Epithelial cell of esophagus (primary cell): ENCODE results near the gene CADPS.

ENCODE experiments used
- DNase-seq: peaks from one replicate; pipeline ENCODE4 v3.0.0; 2010; ENCODE audit warnings: low read depth
- H3K4me3 ChIP-seq: 2 replicates; pipeline ENCODE4 v1.5.1; 2011; ENCODE audit warnings: mild to moderate bottlenecking, low read length, control low read depth
- TF ChIP-seq, protein P1 (sequence below): IDR thresholded peaks from 2 replicates; pipeline ENCODE4 v1.5.1; 2011; ENCODE audit warnings: low read depth, mild to moderate bottlenecking, low read length, control low read depth, inconsistent platforms; ENCODE audit not compliant: insufficient read depth; ENCODE audit errors: missing control alignments

The CADPS gene

DNA sequence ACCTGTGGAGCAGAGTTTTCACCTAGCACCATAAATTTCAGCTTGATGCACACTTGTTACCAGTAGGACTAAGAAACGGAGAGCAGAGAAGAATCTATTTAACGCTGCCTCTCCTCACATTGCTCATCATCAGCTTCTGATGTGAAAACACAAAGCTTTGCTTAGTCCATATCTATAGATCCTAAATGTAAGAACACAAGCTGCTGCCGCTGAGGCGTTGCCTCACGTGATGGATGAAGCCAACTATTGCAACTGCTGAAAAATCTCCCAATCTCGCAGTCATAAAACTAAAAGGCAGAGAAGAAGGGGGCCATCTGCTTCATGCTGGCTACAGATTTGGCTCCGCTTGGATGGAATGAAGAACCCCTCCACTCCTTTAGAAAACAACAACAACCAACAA, 42.7 kb downstream of the CADPS start:
- TF ChIP-seq, protein P1, sequence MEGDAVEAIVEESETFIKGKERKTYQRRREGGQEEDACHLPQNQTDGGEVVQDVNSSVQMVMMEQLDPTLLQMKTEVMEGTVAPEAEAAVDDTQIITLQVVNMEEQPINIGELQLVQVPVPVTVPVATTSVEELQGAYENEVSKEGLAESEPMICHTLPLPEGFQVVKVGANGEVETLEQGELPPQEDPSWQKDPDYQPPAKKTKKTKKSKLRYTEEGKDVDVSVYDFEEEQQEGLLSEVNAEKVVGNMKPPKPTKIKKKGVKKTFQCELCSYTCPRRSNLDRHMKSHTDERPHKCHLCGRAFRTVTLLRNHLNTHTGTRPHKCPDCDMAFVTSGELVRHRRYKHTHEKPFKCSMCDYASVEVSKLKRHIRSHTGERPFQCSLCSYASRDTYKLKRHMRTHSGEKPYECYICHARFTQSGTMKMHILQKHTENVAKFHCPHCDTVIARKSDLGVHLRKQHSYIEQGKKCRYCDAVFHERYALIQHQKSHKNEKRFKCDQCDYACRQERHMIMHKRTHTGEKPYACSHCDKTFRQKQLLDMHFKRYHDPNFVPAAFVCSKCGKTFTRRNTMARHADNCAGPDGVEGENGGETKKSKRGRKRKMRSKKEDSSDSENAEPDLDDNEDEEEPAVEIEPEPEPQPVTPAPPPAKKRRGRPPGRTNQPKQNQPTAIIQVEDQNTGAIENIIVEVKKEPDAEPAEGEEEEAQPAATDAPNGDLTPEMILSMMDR: no peak
- DNase-seq: no peak
- no peak overlapping the region for H3K4me3 ChIP-seq

DNA sequence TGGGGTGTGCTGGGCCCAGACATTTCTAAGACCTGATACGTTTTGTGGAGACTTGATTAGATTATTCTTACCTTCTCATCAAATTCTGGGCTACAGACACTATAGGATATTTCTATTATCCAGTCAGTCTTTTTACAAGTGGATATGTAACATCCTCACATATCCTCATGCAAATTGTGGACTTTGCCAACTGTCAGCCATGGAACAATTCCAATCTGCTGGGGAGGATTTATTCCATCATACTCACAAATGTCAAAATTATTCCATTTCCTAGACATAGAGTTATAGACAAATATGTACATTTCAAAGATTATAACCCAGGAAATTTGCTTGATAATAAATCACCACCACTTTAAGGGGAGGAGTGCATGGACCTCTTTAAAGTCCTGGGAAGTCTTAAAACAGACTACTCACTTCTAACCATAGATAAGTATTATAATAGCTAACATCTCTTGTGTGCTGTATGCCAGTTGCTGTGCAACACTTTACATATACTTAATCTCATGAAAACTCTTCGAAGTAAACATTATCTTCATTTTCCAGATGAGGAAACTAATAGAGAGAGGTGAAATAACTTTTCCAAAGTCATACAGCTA, 44.4 kb downstream of the CADPS start:
- no peak for DNase-seq
- no peak overlapping the region for H3K4me3 ChIP-seq
- TF ChIP-seq, protein P1: no peak

DNA sequence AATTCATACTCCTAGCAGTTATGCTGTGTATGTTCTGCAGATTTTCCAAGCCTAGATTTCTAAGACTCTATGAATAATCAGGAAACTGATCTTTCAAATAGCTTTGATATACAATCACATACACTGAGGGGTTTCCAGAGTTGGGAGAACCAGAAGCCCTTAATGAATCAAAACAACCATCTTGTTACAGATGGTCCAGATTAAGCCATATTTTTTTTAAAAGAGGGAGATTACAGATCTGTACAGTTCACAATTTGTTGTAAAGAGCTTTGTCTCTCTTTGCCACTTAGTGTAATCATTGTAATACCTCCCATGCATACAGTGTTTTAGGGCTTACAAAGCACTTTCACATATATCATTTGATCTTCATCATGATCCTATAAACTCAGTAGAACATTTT, 47.7 kb downstream of the CADPS start:
- H3K4me3 ChIP-seq: no peak overlapping the region
- TF ChIP-seq, protein P1: no peak

DNA sequence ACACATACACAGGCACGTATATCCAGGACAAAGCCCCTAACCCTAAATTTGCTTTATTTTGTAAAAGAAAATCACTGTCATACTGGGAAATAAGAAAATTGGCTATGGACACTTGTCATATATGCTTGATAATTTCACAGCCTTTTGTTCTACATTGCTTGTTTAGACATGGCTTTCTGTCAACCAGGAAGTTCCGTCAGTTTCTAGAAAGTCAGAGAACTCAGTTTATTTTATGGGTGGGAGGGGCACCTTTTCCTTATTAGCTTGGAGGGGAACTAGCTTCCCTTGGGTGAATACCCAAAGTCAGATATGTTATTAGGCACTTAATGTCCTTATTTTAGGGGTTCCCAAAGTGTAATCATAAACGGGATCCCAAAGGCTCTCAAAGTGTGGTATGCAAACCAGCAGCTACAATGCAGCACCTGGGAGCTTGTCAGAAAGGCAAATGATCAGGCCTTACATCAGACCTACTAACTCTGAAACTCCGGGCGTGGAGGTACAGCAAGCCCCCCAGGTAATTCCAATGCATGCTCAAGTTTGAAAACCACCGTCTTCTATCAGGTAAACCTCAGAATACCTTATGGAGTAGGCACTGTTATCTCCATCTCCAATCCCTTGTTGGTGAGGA, 50.1 kb downstream of the CADPS start:
- no peak overlapping the region for H3K4me3 ChIP-seq
- TF ChIP-seq, protein P1: no peak
- no peak for DNase-seq

More for the DNA sequence above, 47.7 kb downstream of the CADPS start:
- DNase-seq: no peak

DNA sequence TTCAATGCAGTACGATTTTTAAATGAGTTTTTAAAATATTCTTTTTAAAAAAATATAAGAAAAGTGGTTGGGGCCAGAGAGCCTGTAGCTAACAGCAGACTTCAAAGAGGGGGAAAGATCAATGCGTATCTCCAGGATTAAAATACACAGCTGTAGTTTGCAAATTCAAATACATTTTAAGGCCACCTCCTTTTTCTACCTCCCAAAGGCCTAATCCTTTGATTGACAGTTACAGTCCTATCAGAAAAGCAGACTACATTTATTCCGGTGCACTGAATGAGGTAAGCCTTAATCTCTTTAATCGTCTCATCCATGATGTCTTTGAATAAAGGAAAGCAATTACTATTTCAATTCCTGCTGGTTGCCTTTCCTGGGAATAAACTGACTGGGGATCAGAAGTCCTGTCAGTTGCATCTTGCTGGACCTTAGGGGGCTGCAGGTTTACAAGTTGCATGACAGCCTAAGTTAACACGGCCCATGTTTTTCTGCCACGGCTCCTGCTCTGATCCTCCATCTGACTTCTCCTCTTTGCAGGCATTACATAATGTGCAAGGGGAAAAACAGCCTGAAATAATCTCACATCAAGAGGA, 51.7 kb downstream of the CADPS start:
- TF ChIP-seq, protein P1: no peak
- H3K4me3 ChIP-seq: no peak overlapping the region
- DNase-seq: no peak

DNA sequence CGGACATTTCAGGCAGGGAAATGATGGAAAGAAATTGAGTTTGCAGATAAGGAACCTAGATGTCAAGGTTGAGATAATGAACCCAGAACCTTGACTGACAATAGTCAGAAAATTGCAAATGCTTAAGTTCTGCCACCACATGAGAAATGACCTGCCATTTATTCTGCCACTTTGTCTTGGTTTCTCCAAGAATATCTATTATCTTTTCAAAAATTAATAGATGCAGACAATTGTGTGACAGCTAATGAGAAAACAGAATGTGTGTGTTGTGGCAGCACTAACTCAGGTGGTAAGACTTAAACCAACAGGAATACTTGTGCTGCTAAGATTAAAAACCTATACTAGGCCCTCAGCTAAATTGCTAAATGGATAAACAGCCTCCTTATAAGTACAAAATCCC, 52.3 kb downstream of the CADPS start:
- TF ChIP-seq, protein P1: no peak
- no peak overlapping the region for H3K4me3 ChIP-seq
- no peak for DNase-seq
